Spleen (tissue), 13 donors: ENCODE data around the gene TMEM217. TPM values are rescaled to one million over a fixed set of nuclear protein-coding genes. Genes with fewer than 3 reads are reported as not detected.
"Not testable (repeated sequence)": the region's sequence is repeated elsewhere in the genome, so short reads cannot be mapped to it uniquely, and the experiment has no call there.

Source experiments
- DNase-seq: peaks from one replicate; pipeline ENCODE4 v3.0.0-alpha.2; 2020
- H3K27ac ChIP-seq, 8 donors: fragments of 200-600 bp; sonication (generic) in 7 of 8; 1 replicate in 4 of 8; 2 replicates in 4 of 8; pipeline versions ENCODE4 v1.5.0 to v1.8.0; 2016 to 2021; ENCODE audit warnings: inconsistent platforms in 4 of 8, mild to moderate bottlenecking in 4 of 8, moderate library complexity in 1 of 8
- H3K27me3 ChIP-seq, 7 donors: fragments of 200-600 bp; sonication (generic) in 6 of 7; replicated peaks in 1 of 7; 1 replicate in 4 of 7; 2 replicates in 3 of 7; pipeline versions ENCODE4 v1.5.0 to v1.8.0; 2016 to 2021; ENCODE audit warnings: inconsistent platforms in 3 of 7, mild to moderate bottlenecking in 1 of 7
- H3K36me3 ChIP-seq, 6 donors: fragments of 200-600 bp; sonication (generic) in 5 of 6; 1 replicate in 4 of 6; 2 replicates in 2 of 6; pipeline versions ENCODE4 v1.5.0 to v1.8.0; 2016 to 2021; ENCODE audit warnings: inconsistent platforms in 2 of 6
- H3K4me1 ChIP-seq, 6 donors: fragments of 200-600 bp; sonication (generic) in 5 of 6; 1 replicate in 3 of 6; 2 replicates in 3 of 6; pipeline versions ENCODE4 v1.5.0 to v1.8.0; 2016 to 2021; ENCODE audit warnings: inconsistent platforms in 3 of 6
- H3K4me3 ChIP-seq, 8 donors: fragments of 200-600 bp; sonication (generic) in 7 of 8; 1 replicate in 4 of 8; 2 replicates in 4 of 8; pipeline versions ENCODE4 v1.5.0 to v1.8.0; 2016 to 2021; ENCODE audit warnings: inconsistent platforms in 4 of 8, mild to moderate bottlenecking in 4 of 8, moderate library complexity in 2 of 8
- H3K9me3 ChIP-seq, 8 donors: fragments of 200-600 bp; sonication (generic) in 7 of 8; 1 replicate in 4 of 8; 2 replicates in 4 of 8; pipeline versions ENCODE4 v1.5.0 to v1.8.0; 2016 to 2021; ENCODE audit warnings: inconsistent platforms in 4 of 8
- CTCF ChIP-seq, 11 experiments: fragments of 200-600 bp in 7 of 11; fragments of 450-650 bp in 4 of 11; sonication (generic) in 4 of 11; IDR thresholded peaks in 8 of 11; conservative IDR thresholded peaks in 3 of 11; 1 replicate in 7 of 11; 2 replicates in 4 of 11; pipeline versions ENCODE4 v1.4.0 to v1.8.0; 2016 to 2021; ENCODE audit warnings: antibody characterized with exemption in 11 of 11, inconsistent platforms in 4 of 11, mild to moderate bottlenecking in 1 of 11
- POLR2A ChIP-seq, 3 donors: fragments of 450-650 bp; IDR thresholded peaks; one replicate each; pipeline ENCODE4 v1.5.1; 2017; ENCODE audit warnings: antibody characterized with exemption in 3 of 3, mild to moderate bottlenecking in 1 of 3
- POLR2AphosphoS5 ChIP-seq, 3 donors: sonication (generic); formaldehyde crosslinking; IDR thresholded peaks; one replicate each; pipeline ENCODE4 v1.5.1; 2017; ENCODE audit warnings: antibody characterized with exemption in 3 of 3
- WGBS, 5 donors: extraction: QIAGEN DNeasy Blood & Tissue Kit in 3 of 5; methylation state at CpG; one replicate each; pipeline versions ENCODE4 v1.1.5 to v1.1.7; 2013 to 2018; 5-methylcytosine and 5-hydroxymethylcytosine counted together
- intact Hi-C: fragments of 100-400 bp; cut with DNase I; formaldehyde crosslinking; loops from one replicate; pipeline ENCODE4 v1.15.0; 2023; ENCODE audit warnings: low total_unique reads
- long read RNA-seq, 2 donors: transcript quantifications; one replicate each; lab custom pipeline, GENCODE V29; 2026
- polyA plus RNA-seq, 3 donors: library from polyadenylated mRNA; stranded (reverse); fragments of 200-250 nt; gene quantifications; one replicate each; pipeline ENCODE4 v1.2.1, GENCODE V29; 2013
- total RNA-seq, 7 donors: library from RNA; depleted of rRNA in 3 of 7; stranded (reverse); fragments of >200 nt in 3 of 7; fragmentation: NEBNext Ultra II Directional in 4 of 7; extraction: Animal tissue kit (Norgen Biotek cat#: 25700) in 4 of 7; gene quantifications; one replicate each; pipeline versions ENCODE4 v1.1.0 to v1.2.1, GENCODE V29; 2016 to 2021
- donor health status: healthy with polysubstance abuse.
- donor health status: DM: no; HTN: no; CAD: no; lungs with moderate emphysema.
- donor health status: DM: no; HTN: no; CAD: no.
- donor health status: Bipolar disorder and iron deficiency.
- donor health status: healthy.
- donor health status: DM: no; HTN: no; CAD: no.
- donor health status: DM: yes; HTN: yes; CAD: no.

The TMEM217 gene
- 1 to 10 TPM in 1 of 7 donors, under 1 TPM in 4, not detected in 2; 0.32 to 2.3 (median 0.84) TPM for total RNA-seq
- polyA plus RNA-seq: under 1 TPM; 0.58 to 0.91 (median 0.74) TPM
- long read RNA-seq, donor 1: 0 reads
- long read RNA-seq, donor 2: 0 reads

GRCh38 chr6:37257634-37258404, at the start of gene TMEM217, which contains the start of gene TBC1D22B:
TSS of gene TMEM217 (minus strand) at chr6:37258144. CDS start at chr6:37219030, 39,114 bp downstream.
TSS of gene TBC1D22B (plus strand) at chr6:37257772. CDS start at chr6:37257918, 146 bp downstream.
- Histone ChIP-seq H3K27me3 (no peaks in the 10 kb centered on the region), H3K9me3 (no peaks in the 10 kb centered on the region), H3K4me3 (peak within 1 kb of the TSS; percentile 49 to 95 (median 80)), H3K27ac (peak within 1 kb of the TSS; percentile 50 to 94 (median 88)), H3K4me1 (peaks cover 13 to 58% (median 32%) of the 10 kb centered on the region in 6 donors), H3K36me3 (no peaks in the 10 kb centered on the region)
- 0 to 1% (median 0%) methylated on average over 25 to 45 of the region's 45 CpGs for whole genome bisulfite sequencing, 5 donors
- peak; percentile 98 for DNase-seq
- peak; percentile 86 to 93 (median 88) for TF ChIP-seq POLR2AphosphoS5 (IDR thresholded peaks at IDR 0.05)
- peak in 1 of 3 donors; percentile 10 for TF ChIP-seq POLR2A (IDR thresholded peaks at IDR 0.05)
- TF ChIP-seq CTCF (IDR thresholded peaks at IDR 0.05 in 8 of 11, conservative IDR thresholded peaks at IDR 0.05 in 3 of 11): peak in 1 of 11 experiments; percentile 33
- intact Hi-C loops: no loop called here

- H3K27me3 ChIP-seq, H3K27ac ChIP-seq, H3K4me3 ChIP-seq, H3K9me3 ChIP-seq, intact Hi-C loops, H3K4me1 ChIP-seq, DNase-seq: not testable (repeated sequence)
- 94 to 98% (median 95%) methylated on average over 10 of the region's 10 CpGs for WGBS, 5 donors
- H3K36me3 ChIP-seq: peaks cover 0 to 67% (median 22%) of the 10 kb centered on the region in 6 donors
These were observed 49.5 kb upstream of the TMEM217 start for GRCh38 chr6:37307484-37307883.

GRCh38 chr6:37306624-37307222, 48.8 kb upstream of the TMEM217 start:
- TF ChIP-seq CTCF (IDR thresholded peaks at IDR 0.05 in 8 of 11, conservative IDR thresholded peaks at IDR 0.05 in 3 of 11): no peak
- TF ChIP-seq POLR2AphosphoS5 (IDR thresholded peaks at IDR 0.05): no peak
- no peak for TF ChIP-seq POLR2A (IDR thresholded peaks at IDR 0.05)
- Histone ChIP-seq H3K27ac (no peak overlapping the region), H3K27me3 (no peaks in the 10 kb centered on the region), H3K9me3 (no peaks in the 10 kb centered on the region), H3K36me3 (peaks cover 0 to 70% (median 26%) of the 10 kb centered on the region in 6 donors), H3K4me1 (no peaks in the 10 kb centered on the region), H3K4me3 (no peak overlapping the region)
- WGBS, 5 donors: 87 to 95% (median 91%) methylated on average over 4 of the region's 4 CpGs
- intact Hi-C loops: no loop called here
- no peak for DNase-seq

- no peak for TF ChIP-seq POLR2A (IDR thresholded peaks at IDR 0.05)
- TF ChIP-seq POLR2AphosphoS5 (IDR thresholded peaks at IDR 0.05): no peak
- no peak for TF ChIP-seq CTCF (IDR thresholded peaks at IDR 0.05 in 8 of 11, conservative IDR thresholded peaks at IDR 0.05 in 3 of 11)
- Histone ChIP-seq H3K27ac (no peak overlapping the region), H3K27me3 (no peaks in the 10 kb centered on the region), H3K36me3 (peaks cover 0 to 78% (median 26%) of the 10 kb centered on the region in 6 donors), H3K9me3 (no peaks in the 10 kb centered on the region), H3K4me1 (no peaks in the 10 kb centered on the region), H3K4me3 (no peak overlapping the region)
- intact Hi-C loops: no loop called here
- 80 to 94% (median 87%) methylated on average over 4 of the region's 4 CpGs for WGBS, 5 donors
- no peak for DNase-seq
These were observed 48.0 kb upstream of the TMEM217 start for GRCh38 chr6:37305841-37306425.
